AG09319 (cell line): ENCODE data around the gene RAB26.

ENCODE experiments used
- DNase-seq: peaks from one replicate; pipeline ENCODE4 v3.0.0-alpha.2; 2010; ENCODE audit warnings: low read depth; ENCODE audit errors: extremely low read depth
- CTCF ChIP-seq: IDR thresholded peaks from 2 replicates; pipeline ENCODE4 v1.5.1; 2011; ENCODE audit warnings: low read depth, mild to moderate bottlenecking, inconsistent platforms, low read length, moderate library complexity

RAB26 gene

GRCh38 chr16:2159175-2159838, 10.9 kb downstream of the RAB26 start:
- no peak for DNase-seq
- no peak for TF ChIP-seq CTCF

GRCh38 chr16:2160915-2161551, 12.6 kb downstream of the RAB26 start:
- no peak for TF ChIP-seq CTCF
- no peak for DNase-seq

- DNase-seq = no peak
- no peak for TF ChIP-seq CTCF
Observed at GRCh38 chr16:2161911-2162310, 13.5 kb downstream of the RAB26 start.

GRCh38 chr16:2162676-2163118, 14.3 kb downstream of the RAB26 start:
- no peak for DNase-seq
- TF ChIP-seq CTCF = no peak

- DNase-seq = no peak
- no peak for TF ChIP-seq CTCF
Observed at GRCh38 chr16:2163211-2163881, 14.9 kb downstream of the RAB26 start.

GRCh38 chr16:2165861-2166260, 17.4 kb downstream of the RAB26 start:
- TF ChIP-seq CTCF = no peak
- DNase-seq = no peak
